H1 (cell line): ENCODE data around the gene CAB39L. TPM values are rescaled to one million over a fixed set of nuclear protein-coding genes. Genes with fewer than 3 reads are reported as not detected.

Experiments
- CTCF ChIA-PET: fragments of 300-600 bp; sonication (Branson Sonifier 250); formaldehyde crosslinking; loops from one replicate; lab custom pipeline; 2021; ENCODE audit not compliant: partially characterized antibody; lab: Charles Lee
- POLR2A ChIA-PET: fragments of 300-600 bp; sonication (Branson Sonifier 250); formaldehyde crosslinking; loops from one replicate; lab custom pipeline; 2021; ENCODE audit warnings: inconsistent platforms; ENCODE audit not compliant: partially characterized antibody; lab: Charles Lee
- DNase-seq, 2 experiments: peaks; one replicate each; pipeline versions ENCODE4 v3.0.0 to v3.0.0-alpha.2; 2010 to 2022; ENCODE audit warnings: low spot score in 2 of 2, low read depth in 1 of 2, mixed read lengths in 1 of 2
- FAIRE-seq: peaks from 2 replicates; lab custom pipeline; 2011; peaks lifted over from hg19 to GRCh38; lab: Jason Lieb, UNC
- H2AFZ ChIP-seq: 2 replicates; pipeline ENCODE4 v1.8.1; 2012; ENCODE audit warnings: low read length, inconsistent platforms
- H2AK5ac ChIP-seq: 2 replicates; pipeline ENCODE4 v1.6.1; 2013; ENCODE audit warnings: low read depth, low read length
- H2BK120ac ChIP-seq: replicated peaks from 2 replicates; pipeline ENCODE3; 2013; ENCODE audit warnings: low read depth, low read length, inconsistent platforms
- H2BK12ac ChIP-seq: 2 replicates; pipeline ENCODE4 v1.6.1; 2013; ENCODE audit warnings: low read depth, low read length
- H2BK15ac ChIP-seq: 2 replicates; pipeline ENCODE4 v1.6.1; 2013; ENCODE audit warnings: low read length
- H2BK20ac ChIP-seq: 2 replicates; pipeline ENCODE4 v1.6.1; 2013; ENCODE audit warnings: low read length
- H2BK5ac ChIP-seq: 2 replicates; pipeline ENCODE4 v1.6.1; 2013; ENCODE audit warnings: low read depth, low read length
- H3K14ac ChIP-seq: 2 replicates; pipeline ENCODE4 v1.6.1; 2013; ENCODE audit warnings: inconsistent platforms; ENCODE audit not compliant: insufficient read length
- H3K18ac ChIP-seq: 2 replicates; pipeline ENCODE4 v1.6.1; 2013; ENCODE audit warnings: low read length; ENCODE audit errors: extremely low read depth
- H3K23ac ChIP-seq: 2 replicates; pipeline ENCODE4 v1.6.1; 2013; ENCODE audit warnings: inconsistent platforms; ENCODE audit not compliant: insufficient read length
- H3K23me2 ChIP-seq: 2 replicates; pipeline ENCODE4 v1.6.1; 2013; ENCODE audit warnings: low read depth, low read length
- H3K27ac ChIP-seq: 2 replicates; pipeline ENCODE4 v1.6.1; 2011; ENCODE audit warnings: low read depth, low read length, inconsistent platforms
- H3K27me3 ChIP-seq, 4 experiments: replicated peaks in 1 of 4; 1 replicate in 1 of 4; 2 replicates in 3 of 4; pipeline versions ENCODE4 v1.6.1 to v1.8.1; 2011 to 2013; ENCODE audit warnings: low read length in 3 of 4, mild to moderate bottlenecking in 3 of 4, inconsistent platforms in 2 of 4, mixed read lengths in 2 of 4, moderate library complexity in 1 of 4; ENCODE audit not compliant: control insufficient read depth in 3 of 4, insufficient read depth in 3 of 4; ENCODE audit errors: extremely low read depth in 1 of 4
- H3K36me3 ChIP-seq, 4 experiments: 2 replicates each; pipeline versions ENCODE4 v1.6.1 to v1.8.1; 2011 to 2013; ENCODE audit warnings: mild to moderate bottlenecking in 4 of 4, low read length in 3 of 4, moderate library complexity in 2 of 4, control low read depth in 1 of 4, inconsistent platforms in 1 of 4; ENCODE audit not compliant: insufficient read depth in 4 of 4, control insufficient read depth in 2 of 4
- H3K4ac ChIP-seq: replicated peaks from 2 replicates; pipeline ENCODE3; 2013; ENCODE audit warnings: low read length, low read depth, mixed read lengths, inconsistent platforms; ENCODE audit not compliant: insufficient read length
- H3K4me1 ChIP-seq, 4 experiments: replicated peaks in 1 of 4; 1 replicate in 1 of 4; 2 replicates in 3 of 4; pipeline versions ENCODE4 v1.6.1 to v1.8.1; 2011 to 2013; ENCODE audit warnings: low read length in 3 of 4, inconsistent platforms in 2 of 4, mixed read lengths in 1 of 4; ENCODE audit not compliant: insufficient read depth in 4 of 4, control insufficient read depth in 3 of 4
- H3K4me2 ChIP-seq, 2 experiments: 2 replicates each; pipeline versions ENCODE4 v1.6.1 to v1.8.1; 2011 to 2013; ENCODE audit warnings: low read depth in 2 of 2, low read length in 2 of 2, control low read depth in 1 of 2, inconsistent platforms in 1 of 2, mild to moderate bottlenecking in 1 of 2; ENCODE audit not compliant: insufficient read depth in 1 of 2
- H3K4me3 ChIP-seq, 4 experiments: fragments of 200-600, 300-600 bp in 1 of 4; sonication (generic), shearing (Covaris generic), sonication (Bioruptor Twin) in 1 of 4; 2 replicates each; pipeline versions ENCODE4 v1.5.1 to v1.8.1; 2011 to 2016; ENCODE audit warnings: low read length in 4 of 4, low read depth in 3 of 4, control low read depth in 2 of 4, inconsistent platforms in 2 of 4, mild to moderate bottlenecking in 2 of 4, mixed read lengths in 1 of 4, moderate library complexity in 1 of 4; ENCODE audit not compliant: insufficient read depth in 2 of 4; ENCODE audit errors: extremely low read depth in 1 of 4
- H3K56ac ChIP-seq: replicated peaks from 2 replicates; pipeline ENCODE3; 2013; ENCODE audit warnings: low read depth, mild to moderate bottlenecking, mixed read lengths, low read length, inconsistent platforms; ENCODE audit not compliant: insufficient read length
- H3K79me1 ChIP-seq: 2 replicates; pipeline ENCODE4 v1.6.1; 2013; ENCODE audit warnings: low read depth, low read length, control low read depth
- H3K79me2 ChIP-seq, 2 experiments: 2 replicates each; pipeline versions ENCODE4 v1.6.1 to v1.8.1; 2012 to 2013; ENCODE audit warnings: low read length in 2 of 2, mild to moderate bottlenecking in 2 of 2, inconsistent platforms in 1 of 2; ENCODE audit not compliant: insufficient read depth in 2 of 2, control insufficient read depth in 1 of 2
- H3K9ac ChIP-seq, 4 experiments: replicated peaks in 1 of 4; 1 replicate in 1 of 4; 2 replicates in 3 of 4; pipeline versions ENCODE4 v1.6.1 to v1.8.1; 2011 to 2013; ENCODE audit warnings: low read depth in 3 of 4, low read length in 3 of 4, control low read depth in 2 of 4, mild to moderate bottlenecking in 2 of 4, moderate library complexity in 2 of 4, inconsistent platforms in 1 of 4; ENCODE audit errors: extremely low read depth in 1 of 4
- H3K9me3 ChIP-seq, 2 experiments: 2 replicates each; pipeline versions ENCODE4 v1.6.1 to v1.8.1; 2012 to 2013; ENCODE audit warnings: mild to moderate bottlenecking in 2 of 2, moderate library complexity in 2 of 2, control low read depth in 1 of 2, inconsistent platforms in 1 of 2, low read depth in 1 of 2, low read length in 1 of 2, mixed read lengths in 1 of 2; ENCODE audit not compliant: insufficient read depth in 2 of 2
- H4K20me1 ChIP-seq, 2 experiments: replicated peaks in 1 of 2; 2 replicates each; pipeline versions ENCODE3 to v1.8.1; 2011 to 2013; ENCODE audit warnings: inconsistent platforms in 2 of 2, low read length in 2 of 2, mild to moderate bottlenecking in 1 of 2; ENCODE audit not compliant: insufficient read depth in 2 of 2, control insufficient read depth in 1 of 2
- H4K5ac ChIP-seq: 2 replicates; pipeline ENCODE4 v1.6.1; 2013; ENCODE audit warnings: low read length, low read depth, mixed read lengths, inconsistent platforms; ENCODE audit not compliant: insufficient read length
- H4K8ac ChIP-seq: 2 replicates; pipeline ENCODE4 v1.8.0; 2013; ENCODE audit warnings: mild to moderate bottlenecking, moderate library complexity, low read length, inconsistent platforms; ENCODE audit not compliant: insufficient read depth; ENCODE audit errors: extremely low read depth
- H4K91ac ChIP-seq: replicated peaks from 2 replicates; pipeline ENCODE3; 2013; ENCODE audit warnings: low read length, mixed read lengths, inconsistent platforms; ENCODE audit not compliant: insufficient read length
- ASH2L ChIP-seq: fragments of 200-600, 300-600 bp; sonication (generic); IDR thresholded peaks from one replicate; pipeline ENCODE4 v1.7.1; 2017; ENCODE audit warnings: low read length
- BCL11A ChIP-seq, 2 experiments: IDR thresholded peaks; one replicate each; pipeline ENCODE4 v1.6.1; 2011; ENCODE audit warnings: low read depth in 2 of 2, low read length in 2 of 2, mild to moderate bottlenecking in 2 of 2
- CREB1 ChIP-seq: IDR thresholded peaks from 2 replicates; pipeline ENCODE4 v1.6.1; 2012; ENCODE audit warnings: inconsistent platforms
- CTBP2 ChIP-seq: IDR thresholded peaks from 2 replicates; pipeline ENCODE4 v1.7.0; 2011; ENCODE audit warnings: borderline replicate concordance, mild to moderate bottlenecking, moderate library complexity, mixed read lengths, low read length; ENCODE audit not compliant: insufficient read depth, insufficient read length
- EZH2 ChIP-seq: fragments of 200-600 bp; sonication (generic); IDR thresholded peaks from 2 replicates; pipeline ENCODE4 v1.7.1; 2012; ENCODE audit warnings: low read depth, mild to moderate bottlenecking, moderate library complexity, low read length, inconsistent platforms; ENCODE audit not compliant: severe bottlenecking
- JUN ChIP-seq: IDR thresholded peaks from 2 replicates; pipeline ENCODE4 v1.6.1; 2011; ENCODE audit warnings: low read depth, mild to moderate bottlenecking, improper control_type of control experiment, low read length
- JUND ChIP-seq: IDR thresholded peaks from 2 replicates; pipeline ENCODE4 v1.6.1; 2011; ENCODE audit warnings: mild to moderate bottlenecking, improper control_type of control experiment, low read length
- KDM4A ChIP-seq: IDR thresholded peaks from one replicate; pipeline ENCODE4 v1.7.1; 2012; ENCODE audit warnings: low read depth, mild to moderate bottlenecking, moderate library complexity, low read length, inconsistent platforms; ENCODE audit not compliant: severe bottlenecking
- MAFK ChIP-seq: IDR thresholded peaks from 2 replicates; pipeline ENCODE4 v1.6.1; 2012; ENCODE audit warnings: low read depth, mild to moderate bottlenecking, improper control_type of control experiment, low read length
- NRF1 ChIP-seq: IDR thresholded peaks from 2 replicates; pipeline ENCODE4 v1.6.1; 2011; ENCODE audit warnings: mild to moderate bottlenecking, low read depth, low read length, improper control_type of control experiment
- RBBP5 ChIP-seq: IDR thresholded peaks from 2 replicates; pipeline ENCODE4 v1.7.1; 2012; ENCODE audit warnings: low read depth, mild to moderate bottlenecking, inconsistent platforms, low read length, moderate library complexity, borderline replicate concordance
- RFX5 ChIP-seq: IDR thresholded peaks from 2 replicates; pipeline ENCODE4 v1.6.1; 2011; ENCODE audit warnings: low read depth, low read length, improper control_type of control experiment, borderline replicate concordance
- SAP30 ChIP-seq: fragments of 300-600 bp; sonication (generic); IDR thresholded peaks from 2 replicates; pipeline ENCODE4 v1.7.1; 2012; ENCODE audit warnings: low read length, moderate library complexity, mild to moderate bottlenecking, inconsistent platforms; ENCODE audit not compliant: insufficient read depth, insufficient replicate concordance
- WGBS, 2 experiments: shearing (Covaris generic) in 1 of 2; methylation state at CpG; one replicate each; pipeline versions ENCODE4 v1.1.6 to v1.1.7; 2013 to 2015; ENCODE audit warnings: low lambda C conversion rate in 2 of 2, mixed read lengths in 2 of 2, inconsistent platforms in 1 of 2, low coverage in 1 of 2, missing lambda C conversion rate in 1 of 2; ENCODE audit not compliant: insufficient replicate concordance in 2 of 2, insufficient coverage in 1 of 2, insufficient read length in 1 of 2; ENCODE audit errors: extremely low coverage in 1 of 2, missing lambda C conversion rate in 1 of 2; 5-methylcytosine and 5-hydroxymethylcytosine counted together
- polyA plus RNA-seq, 7 experiments: library from polyadenylated mRNA; depleted of rRNA in 3 of 7; stranded (reverse) in 5 of 7; unstranded in 2 of 7; fragments of >200 nt in 5 of 7; fragments of 200-250 nt in 2 of 7; gene quantifications; 1 replicate in 5 of 7; 2 replicates in 1 of 7; 4 replicates in 1 of 7; pipeline versions ENCODE4 v1.2.1 to v1.2.3, GENCODE V29; 2011 to 2013; ENCODE audit warnings: missing spikeins in 2 of 7, mixed read lengths in 2 of 7
- total RNA-seq: library from RNA; stranded (reverse); fragmentation: NEBNext Ultra II Directional; extraction: Animal tissue kit (Norgen Biotek cat#: 25700); gene quantifications from 2 replicates; pipeline ENCODE4 v1.2.1, GENCODE V29; 2021
- TF ChIP-seq, protein P1 (sequence below): IDR thresholded peaks from 2 replicates; pipeline ENCODE4 v1.6.1; 2011; ENCODE audit warnings: low read length, improper control_type of control experiment

The CAB39L gene
- total and polyA plus RNA-seq, 2 of the 8 experiments (the other 6 are each of a cell fraction or from before 2014, with no cell fraction given): 2.5 to 4.8 TPM

DNA sequence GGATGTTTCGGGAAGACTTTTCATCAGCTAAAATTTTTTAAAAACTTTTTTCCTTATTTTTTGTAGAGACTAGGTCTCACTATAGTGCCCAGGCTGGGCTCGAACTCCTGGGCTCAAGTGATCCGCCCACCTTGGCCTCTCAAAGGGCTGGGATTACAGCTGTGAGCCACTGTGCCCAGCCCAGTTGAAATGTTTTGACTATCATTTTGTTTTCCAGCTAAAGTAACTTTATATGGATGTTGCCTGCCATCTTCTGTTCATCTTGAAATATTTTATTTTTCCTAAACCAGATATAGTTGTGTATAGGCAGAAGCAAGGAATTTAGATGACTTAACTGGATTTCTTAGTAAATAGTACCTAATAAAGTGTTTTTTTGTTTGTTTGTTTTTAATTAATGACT lies 7.0 kb downstream of the CAB39L start:
- H3K27me3 ChIP-seq: no peaks in the 10 kb centered on the region
- TF ChIP-seq NRF1 (no peak), JUND (no peak), RFX5 (no peak), MAFK (no peak), EZH2 (no peak), KDM4A (no peak), CREB1 (no peak), SAP30 (no peak), CTBP2 (no peak), BCL11A (IDR thresholded peaks at IDR 0.05; ENCODE audit: low read depth in 2 of 2, low read length in 2 of 2) (no peak), RBBP5 (no peak), JUN (no peak), ASH2L (no peak)
- TF ChIP-seq, protein P1, sequence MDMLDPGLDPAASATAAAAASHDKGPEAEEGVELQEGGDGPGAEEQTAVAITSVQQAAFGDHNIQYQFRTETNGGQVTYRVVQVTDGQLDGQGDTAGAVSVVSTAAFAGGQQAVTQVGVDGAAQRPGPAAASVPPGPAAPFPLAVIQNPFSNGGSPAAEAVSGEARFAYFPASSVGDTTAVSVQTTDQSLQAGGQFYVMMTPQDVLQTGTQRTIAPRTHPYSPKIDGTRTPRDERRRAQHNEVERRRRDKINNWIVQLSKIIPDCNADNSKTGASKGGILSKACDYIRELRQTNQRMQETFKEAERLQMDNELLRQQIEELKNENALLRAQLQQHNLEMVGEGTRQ: no peak

More for the DNA sequence above, 7.0 kb downstream of the CAB39L start:
- Histone ChIP-seq H3K4ac (no peak overlapping the region), H3K79me1 (no peaks in the 10 kb centered on the region), H2BK120ac (no peak overlapping the region), H3K79me2 (no peaks in the 10 kb centered on the region), H3K23ac (no peak overlapping the region), H2AK5ac (no peak overlapping the region), H3K36me3 (no peaks in the 10 kb centered on the region), H4K91ac (no peak overlapping the region), H2BK20ac (no peak overlapping the region), H3K27ac (no peak overlapping the region), H4K5ac (no peak overlapping the region), H4K8ac (no peak overlapping the region), H4K20me1 (no peaks in the 10 kb centered on the region), H3K14ac (no peak overlapping the region), H3K18ac (no peak overlapping the region), H3K4me3 (no peak overlapping the region), H2BK5ac (no peak overlapping the region), H2BK15ac (no peak overlapping the region), H3K56ac (no peak overlapping the region), H2BK12ac (no peak overlapping the region), H3K4me2 (no peak overlapping the region), H2AFZ (no peak overlapping the region), H3K23me2 (no peaks in the 10 kb centered on the region), H3K9ac (no peak overlapping the region), H3K9me3 (no peaks in the 10 kb centered on the region), H3K4me1 (no peaks in the 10 kb centered on the region)
- 74% methylated on average over 3 of the region's 3 CpGs; no CpG with 5 or more reads in 1 of the 2 experiments for WGBS, 2 experiments
- POLR2A ChIA-PET: no interaction called here
- DNase-seq: no peak
- no peak for FAIRE-seq
- CTCF ChIA-PET: interaction anchor here (1.8 kb wide), 1 partner anchor 136 kb away, joined by 5 read pairs; no protein-coding TSS in a partner anchor
